H9 (cell line): ENCODE data around the gene SULT2B1. TPM values are rescaled to one million over a fixed set of nuclear protein-coding genes. Genes with fewer than 3 reads are reported as not detected.

Experiments
- DNase-seq: peaks from one replicate; pipeline ENCODE4 v3.0.0-alpha.2; 2017
- H2AFZ ChIP-seq: one replicate; pipeline ENCODE4 v1.6.1; 2013; ENCODE audit warnings: mild to moderate bottlenecking, low read length, control low read depth, moderate library complexity
- H2AK5ac ChIP-seq: 2 replicates; pipeline ENCODE4 v1.6.1; 2013; ENCODE audit warnings: low read length, control low read depth, mixed read lengths; ENCODE audit not compliant: insufficient read length
- H2BK120ac ChIP-seq: one replicate; pipeline ENCODE4 v1.6.1; 2013; ENCODE audit warnings: low read depth, mild to moderate bottlenecking, low read length, control low read depth, inconsistent platforms; ENCODE audit not compliant: poor library complexity, severe bottlenecking
- H2BK12ac ChIP-seq: 2 replicates; pipeline ENCODE4 v1.6.1; 2013; ENCODE audit warnings: low read length, control low read depth, mixed read lengths, low read depth; ENCODE audit not compliant: insufficient read length
- H2BK15ac ChIP-seq: 2 replicates; pipeline ENCODE4 v1.6.1; 2013; ENCODE audit warnings: low read depth, low read length, control low read depth
- H2BK20ac ChIP-seq: one replicate; pipeline ENCODE4 v1.6.1; 2013; ENCODE audit warnings: low read depth, mild to moderate bottlenecking, low read length, control low read depth, inconsistent platforms; ENCODE audit not compliant: poor library complexity, severe bottlenecking
- H2BK5ac ChIP-seq: 2 replicates; pipeline ENCODE4 v1.6.1; 2013; ENCODE audit warnings: low read length, control low read depth, mixed read lengths; ENCODE audit not compliant: insufficient read length
- H3K14ac ChIP-seq: 2 replicates; pipeline ENCODE4 v1.6.1; 2013; ENCODE audit warnings: low read length, control low read depth; ENCODE audit not compliant: insufficient read depth
- H3K18ac ChIP-seq: 2 replicates; pipeline ENCODE4 v1.6.1; 2013; ENCODE audit warnings: low read depth, mild to moderate bottlenecking, mixed read lengths, low read length, control low read depth; ENCODE audit not compliant: insufficient read length
- H3K23ac ChIP-seq: 2 replicates; pipeline ENCODE4 v1.6.1; 2013; ENCODE audit warnings: low read length, control low read depth, mixed read lengths, low read depth; ENCODE audit not compliant: insufficient read length
- H3K23me2 ChIP-seq: 2 replicates; pipeline ENCODE4 v1.6.1; 2013; ENCODE audit warnings: low read depth, mild to moderate bottlenecking, mixed read lengths, low read length, control low read depth; ENCODE audit not compliant: insufficient read length, poor library complexity, severe bottlenecking
- H3K27ac ChIP-seq: 2 replicates; pipeline ENCODE4 v1.5.1; 2013; ENCODE audit warnings: low read length, control low read depth, mixed read lengths, low read depth; ENCODE audit not compliant: insufficient read length
- H3K27me3 ChIP-seq: 2 replicates; pipeline ENCODE4 v1.6.1; 2013; ENCODE audit warnings: low read length, control low read depth, inconsistent platforms; ENCODE audit not compliant: insufficient read depth
- H3K4ac ChIP-seq: 2 replicates; pipeline ENCODE4 v1.6.1; 2013; ENCODE audit warnings: low read depth, mild to moderate bottlenecking, control low read depth, inconsistent platforms, low read length, moderate library complexity
- H3K4me1 ChIP-seq: 2 replicates; pipeline ENCODE4 v1.6.1; 2013; ENCODE audit warnings: low read length, control low read depth, inconsistent platforms; ENCODE audit not compliant: insufficient read depth
- H3K4me2 ChIP-seq: 2 replicates; pipeline ENCODE4 v1.6.1; 2013; ENCODE audit warnings: low read length, control low read depth, mixed read lengths; ENCODE audit not compliant: insufficient read length, insufficient read depth
- H3K56ac ChIP-seq: 2 replicates; pipeline ENCODE4 v1.6.1; 2013; ENCODE audit warnings: low read depth, mild to moderate bottlenecking, mixed read lengths, low read length, control low read depth; ENCODE audit not compliant: insufficient read length
- H3K79me1 ChIP-seq: 2 replicates; pipeline ENCODE4 v1.6.1; 2013; ENCODE audit warnings: low read depth, mild to moderate bottlenecking, moderate library complexity, low read length, control low read depth, inconsistent platforms; ENCODE audit not compliant: insufficient read depth, poor library complexity, severe bottlenecking
- H3K79me2 ChIP-seq: 2 replicates; pipeline ENCODE4 v1.6.1; 2013; ENCODE audit warnings: low read length, control low read depth, inconsistent platforms; ENCODE audit not compliant: insufficient read depth
- H3K9ac ChIP-seq: 2 replicates; pipeline ENCODE4 v1.6.1; 2013; ENCODE audit warnings: low read length, control low read depth, mixed read lengths; ENCODE audit not compliant: insufficient read length; ENCODE audit errors: extremely low read depth
- H3K9me3 ChIP-seq: one replicate; pipeline ENCODE4 v1.6.1; 2013; ENCODE audit warnings: low read depth, low read length, inconsistent platforms; ENCODE audit not compliant: control insufficient read depth
- H3T11ph ChIP-seq: one replicate; pipeline ENCODE4 v1.6.1; 2013; ENCODE audit warnings: mild to moderate bottlenecking, low read length, control low read depth, inconsistent platforms
- H4K20me1 ChIP-seq: one replicate; pipeline ENCODE4 v1.6.1; 2013; ENCODE audit not compliant: control insufficient read depth, insufficient read length, insufficient read depth
- H4K5ac ChIP-seq: 2 replicates; pipeline ENCODE4 v1.6.1; 2013; ENCODE audit warnings: low read depth, mild to moderate bottlenecking, mixed read lengths, low read length, control low read depth; ENCODE audit not compliant: insufficient read length
- H4K8ac ChIP-seq: replicated peaks from 2 replicates; pipeline ENCODE4 v1.6.1; 2013; ENCODE audit warnings: low read length, control low read depth, mixed read lengths, low read depth; ENCODE audit not compliant: insufficient read length
- H4K91ac ChIP-seq: 2 replicates; pipeline ENCODE4 v1.6.1; 2013; ENCODE audit warnings: low read depth, mild to moderate bottlenecking, moderate library complexity, mixed read lengths, low read length, control low read depth; ENCODE audit not compliant: insufficient read length
- H3K27ac Mint-ChIP-seq, 3 experiments: 2 replicates in 2 of 3; 3 replicates in 1 of 3; pipeline ENCODE4 v1.8.0; 2020 to 2021; ENCODE audit warnings: mixed read lengths in 3 of 3, mild to moderate bottlenecking in 1 of 3, moderate library complexity in 1 of 3
- H3K27me3 Mint-ChIP-seq: 2 replicates; pipeline ENCODE4 v1.8.0; 2021; ENCODE audit warnings: low read depth, mild to moderate bottlenecking, moderate library complexity, mixed read lengths
- H3K36me3 Mint-ChIP-seq, 3 experiments: 2 replicates in 2 of 3; 3 replicates in 1 of 3; pipeline ENCODE4 v1.8.0; 2020 to 2021; ENCODE audit warnings: low read depth in 3 of 3, mixed read lengths in 3 of 3; ENCODE audit not compliant: insufficient read depth in 1 of 3
- H3K4me1 Mint-ChIP-seq, 2 experiments: 2 replicates each; pipeline ENCODE4 v1.8.0; 2020; ENCODE audit warnings: mixed read lengths in 2 of 2
- H3K4me3 Mint-ChIP-seq, 2 experiments: 2 replicates in 1 of 2; 3 replicates in 1 of 2; pipeline ENCODE4 v1.8.0; 2020 to 2021; ENCODE audit warnings: mild to moderate bottlenecking in 2 of 2, mixed read lengths in 2 of 2, moderate library complexity in 1 of 2
- H3K9me3 Mint-ChIP-seq, 2 experiments: 2 replicates in 1 of 2; 3 replicates in 1 of 2; pipeline ENCODE4 v1.8.0; 2020; ENCODE audit warnings: mild to moderate bottlenecking in 2 of 2, mixed read lengths in 2 of 2, moderate library complexity in 1 of 2
- CTCF ChIP-seq: fragments of 200-600 bp; sonication (generic); conservative IDR thresholded peaks from 3 replicates; pipeline ENCODE4 v1.8.0; 2021; ENCODE audit warnings: antibody characterized with exemption, mild to moderate bottlenecking
- WGBS: extraction: QIAGEN DNeasy Blood & Tissue Kit; methylation state at CpG from one replicate; pipeline ENCODE4 v1.1.7; 2013; ENCODE audit warnings: missing lambda C conversion rate, low lambda C conversion rate, mixed read lengths; ENCODE audit not compliant: insufficient read length; ENCODE audit errors: extremely low coverage; 5-methylcytosine and 5-hydroxymethylcytosine counted together
- total RNA-seq: library from RNA; stranded (reverse); gene quantifications from 2 replicates; pipeline ENCODE4 v1.2.1, GENCODE V29; 2021

SULT2B1 gene
- total RNA-seq, 1 experiment from 2014 or later, result 1.7 TPM

DNA sequence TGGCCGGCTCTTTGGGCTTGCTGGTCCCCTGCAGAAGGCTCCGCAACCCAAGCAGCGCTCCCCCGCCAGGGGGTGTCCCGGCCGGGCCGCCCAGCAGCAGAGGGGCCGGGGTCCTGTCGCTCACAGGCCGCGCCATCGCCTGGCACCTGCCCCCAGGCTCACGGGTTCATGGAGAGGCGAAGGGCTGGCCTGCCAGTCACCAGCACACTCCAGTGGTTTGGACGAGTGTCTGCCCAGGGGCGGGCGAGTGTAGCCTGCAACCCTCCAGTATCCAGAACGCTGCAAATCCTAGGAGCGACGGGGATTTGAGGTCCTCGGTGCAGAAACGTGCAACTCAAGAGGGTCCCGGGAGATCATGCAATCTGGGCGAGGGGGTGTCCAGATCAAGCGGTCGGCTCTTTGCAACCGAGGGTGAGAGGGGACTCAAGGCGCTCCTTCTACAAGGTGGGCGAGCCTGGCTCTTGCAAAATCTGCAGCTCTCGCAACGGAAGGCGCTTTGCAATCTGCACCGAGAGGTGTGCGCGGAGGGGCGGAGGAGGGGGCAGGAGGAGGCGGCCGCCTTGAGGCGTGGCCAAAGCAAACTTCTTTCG is 85.0 kb downstream of the SULT2B1 start, which contains the start of gene DBP:
Gene DBP, minus strand, starts transcription at position 521 of the 590 bp plus-strand sequence. Its CDS starts 385 bp downstream, at position 136.
- Histone ChIP-seq H4K20me1 (no peaks in the 10 kb centered on the region), H2BK15ac (no peak within 1 kb of the TSS), H4K5ac (no peak within 1 kb of the TSS), H3K4me1 (peaks cover 7% of the 10 kb centered on the region; the same call in 1 of the 2 replicates), H2BK5ac (no peak within 1 kb of the TSS), H3K4ac (no peak within 1 kb of the TSS; the same call in 1 of the 2 replicates), H4K8ac (no peak within 1 kb of the TSS), H2AFZ (no peak within 1 kb of the TSS), H3K79me2 (no peaks in the 10 kb centered on the region), H3K4me2 (peak within 1 kb of the TSS; percentile 80), H3K27ac (peak within 1 kb of the TSS; percentile 43), H4K91ac (no peak within 1 kb of the TSS), H3K18ac (peak within 1 kb of the TSS; percentile 90), H3K9me3 (no peaks in the 10 kb centered on the region), H3K79me1 (no peaks in the 10 kb centered on the region), H3K23me2 (peaks cover 21% of the 10 kb centered on the region), H3T11ph (peak within 1 kb of the TSS; percentile 61), H3K27me3 (no peaks in the 10 kb centered on the region; the same call in 1 of the 2 replicates), H3K14ac (peak within 1 kb of the TSS; percentile 49; the same call in 1 of the 2 replicates), H2BK120ac (peak within 1 kb of the TSS; percentile 97), H3K56ac (no peak within 1 kb of the TSS), H2BK20ac (no peak within 1 kb of the TSS), H2AK5ac (no peak within 1 kb of the TSS), H2BK12ac (peak within 1 kb of the TSS; percentile 31), H3K9ac (peak within 1 kb of the TSS; percentile 41), H3K23ac (no peak within 1 kb of the TSS)
- Mint-ChIP-seq H3K4me3 (peak within 1 kb of the TSS; percentile 82 to 89), H3K27ac (peak within 1 kb of the TSS; percentile 97 to 99 (median 99)), H3K36me3 (peaks cover 14 to 39% (median 32%) of the 10 kb centered on the region in 3 experiments; a peak in 6 of 7 replicates), H3K9me3 (no peaks in the 10 kb centered on the region), H3K27me3 (peaks cover 4% of the 10 kb centered on the region), H3K4me1 (peaks cover 33 to 51% of the 10 kb centered on the region in 2 experiments)
- peak; percentile 73 for DNase-seq
- peak; percentile 25; the same call in 1 of the 3 replicates for TF ChIP-seq CTCF
- no CpG with 5 or more reads among the region's 40 CpGs for WGBS
